OCI-LY1 (cell line): ENCODE results near the gene SEC14L1.

Experiments
- H2AFZ ChIP-seq: fragments of 200-600 bp; sonication (generic), shearing (Covaris generic); 2 replicates; pipeline ENCODE4 v1.6.0; 2014; ENCODE audit warnings: antibody characterized with exemption, mild to moderate bottlenecking, low read length
- H3F3A ChIP-seq: fragments of 200-600 bp; sonication (generic), shearing (Covaris generic); 2 replicates; pipeline ENCODE4 v1.6.0; 2014; ENCODE audit warnings: mild to moderate bottlenecking, antibody characterized with exemption, low read length, moderate library complexity; ENCODE audit not compliant: insufficient read depth
- H3K27ac ChIP-seq: fragments of 200-600 bp; sonication (generic); 2 replicates; pipeline ENCODE4 v1.5.1; 2014; ENCODE audit warnings: low read length, mixed run types, mild to moderate bottlenecking, low read depth; ENCODE audit not compliant: poor library complexity, severe bottlenecking
- H3K27me3 ChIP-seq: fragments of 200-600 bp; sonication (generic); 2 replicates; pipeline ENCODE4 v1.6.0; 2014; ENCODE audit warnings: antibody characterized with exemption, mild to moderate bottlenecking, low read length, moderate library complexity; ENCODE audit not compliant: insufficient read depth
- H3K36me3 ChIP-seq: fragments of 200-600 bp; sonication (generic); 2 replicates; pipeline ENCODE4 v1.6.1; 2014; ENCODE audit warnings: mild to moderate bottlenecking, antibody characterized with exemption, low read length, moderate library complexity, mixed read lengths; ENCODE audit not compliant: insufficient read depth
- H3K4me1 ChIP-seq: fragments of 200-600 bp; sonication (generic); 2 replicates; pipeline ENCODE4 v1.5.1; 2014; ENCODE audit warnings: mild to moderate bottlenecking, low read length, moderate library complexity; ENCODE audit not compliant: insufficient read depth, severe bottlenecking
- H3K4me2 ChIP-seq: fragments of 200-600 bp; sonication (generic), shearing (Covaris generic); 2 replicates; pipeline ENCODE4 v1.6.1; 2014; ENCODE audit warnings: low read length
- H3K4me3 ChIP-seq: fragments of 200-600 bp; sonication (generic); 2 replicates; pipeline ENCODE4 v1.5.1; 2014; ENCODE audit warnings: low read length, low read depth, mild to moderate bottlenecking, mixed read lengths; ENCODE audit not compliant: poor library complexity, severe bottlenecking
- H3K79me2 ChIP-seq: fragments of 200-600 bp; shearing (Covaris generic); 2 replicates; pipeline ENCODE4 v1.6.1; 2016; ENCODE audit warnings: mixed run types, low read length, mixed read lengths; ENCODE audit not compliant: insufficient read depth
- H3K9ac ChIP-seq: fragments of 200-600 bp; sonication (generic), shearing (Covaris generic); 2 replicates; pipeline ENCODE4 v1.6.1; 2014; ENCODE audit warnings: mild to moderate bottlenecking, low read length, mixed read lengths
- H3K9me2 ChIP-seq: fragments of 200-600 bp; sonication (generic), shearing (Covaris generic); 2 replicates; pipeline ENCODE4 v1.6.1; 2014; ENCODE audit warnings: low read depth, mild to moderate bottlenecking, low read length, mixed read lengths
- H3K9me3 ChIP-seq: fragments of 200-600 bp; shearing (Covaris generic); 2 replicates; pipeline ENCODE4 v1.6.1; 2014; ENCODE audit warnings: low read length, mixed read lengths
- H4K20me1 ChIP-seq: fragments of 200-600 bp; sonication (generic), shearing (Covaris generic); 2 replicates; pipeline ENCODE4 v1.6.0; 2016; ENCODE audit warnings: mild to moderate bottlenecking, low read length; ENCODE audit not compliant: insufficient read depth
- EZH2 ChIP-seq: fragments of 200-600 bp; sonication (generic), shearing (Covaris generic); IDR thresholded peaks from 2 replicates; pipeline ENCODE4 v1.8.0; 2017; ENCODE audit warnings: borderline replicate concordance, mixed run types, mild to moderate bottlenecking, antibody characterized with exemption, low read length, moderate library complexity, mixed read lengths
- TF ChIP-seq, protein P1 (sequence below): fragments of 200-600 bp; sonication (generic), shearing (Covaris generic); IDR thresholded peaks from 2 replicates; pipeline ENCODE4 v1.5.1; 2017; ENCODE audit warnings: mild to moderate bottlenecking, antibody characterized with exemption, low read length, moderate library complexity, mixed read lengths

The SEC14L1 gene

DNA sequence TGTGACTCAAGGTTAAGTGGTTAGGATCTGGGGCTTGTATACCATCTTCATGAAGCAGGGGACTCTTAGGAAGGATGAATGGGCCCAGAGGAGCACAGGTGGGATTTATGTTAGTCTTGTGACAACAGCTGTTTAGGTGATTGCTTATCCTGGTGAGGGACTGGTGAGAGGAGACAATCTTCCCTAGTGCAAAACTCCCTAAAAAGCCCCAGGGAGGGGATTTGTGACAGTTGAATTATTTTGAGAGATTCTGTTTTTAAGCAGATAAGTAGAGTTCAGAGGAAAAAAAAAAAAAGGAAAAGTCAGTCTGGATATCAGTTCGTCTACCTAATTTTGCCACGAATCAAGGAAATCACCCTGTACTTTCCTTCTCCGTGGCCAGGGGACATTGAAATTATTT lies 35.1 kb upstream of the SEC14L1 start:
- H3K4me3 ChIP-seq, result no peak overlapping the region
- no peaks in the 10 kb centered on the region for H3K36me3 ChIP-seq
- H3K4me2 ChIP-seq, result no peak overlapping the region
- peaks cover 29% of the 10 kb centered on the region for H3K4me1 ChIP-seq
- H3K9me3 ChIP-seq, result no peaks in the 10 kb centered on the region
- no peaks in the 10 kb centered on the region for H3K79me2 ChIP-seq
- no peaks in the 10 kb centered on the region for H3K9me2 ChIP-seq
- no peak overlapping the region for H3K27ac ChIP-seq
- H4K20me1 ChIP-seq, result no peaks in the 10 kb centered on the region
- H3K27me3 ChIP-seq, result no peaks in the 10 kb centered on the region
- no peaks in the 10 kb centered on the region for H3F3A ChIP-seq
- H2AFZ ChIP-seq, result no peak overlapping the region
- no peak for TF ChIP-seq EZH2
- TF ChIP-seq, protein P1, sequence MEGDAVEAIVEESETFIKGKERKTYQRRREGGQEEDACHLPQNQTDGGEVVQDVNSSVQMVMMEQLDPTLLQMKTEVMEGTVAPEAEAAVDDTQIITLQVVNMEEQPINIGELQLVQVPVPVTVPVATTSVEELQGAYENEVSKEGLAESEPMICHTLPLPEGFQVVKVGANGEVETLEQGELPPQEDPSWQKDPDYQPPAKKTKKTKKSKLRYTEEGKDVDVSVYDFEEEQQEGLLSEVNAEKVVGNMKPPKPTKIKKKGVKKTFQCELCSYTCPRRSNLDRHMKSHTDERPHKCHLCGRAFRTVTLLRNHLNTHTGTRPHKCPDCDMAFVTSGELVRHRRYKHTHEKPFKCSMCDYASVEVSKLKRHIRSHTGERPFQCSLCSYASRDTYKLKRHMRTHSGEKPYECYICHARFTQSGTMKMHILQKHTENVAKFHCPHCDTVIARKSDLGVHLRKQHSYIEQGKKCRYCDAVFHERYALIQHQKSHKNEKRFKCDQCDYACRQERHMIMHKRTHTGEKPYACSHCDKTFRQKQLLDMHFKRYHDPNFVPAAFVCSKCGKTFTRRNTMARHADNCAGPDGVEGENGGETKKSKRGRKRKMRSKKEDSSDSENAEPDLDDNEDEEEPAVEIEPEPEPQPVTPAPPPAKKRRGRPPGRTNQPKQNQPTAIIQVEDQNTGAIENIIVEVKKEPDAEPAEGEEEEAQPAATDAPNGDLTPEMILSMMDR, result no peak
- H3K9ac ChIP-seq, result no peak overlapping the region

DNA sequence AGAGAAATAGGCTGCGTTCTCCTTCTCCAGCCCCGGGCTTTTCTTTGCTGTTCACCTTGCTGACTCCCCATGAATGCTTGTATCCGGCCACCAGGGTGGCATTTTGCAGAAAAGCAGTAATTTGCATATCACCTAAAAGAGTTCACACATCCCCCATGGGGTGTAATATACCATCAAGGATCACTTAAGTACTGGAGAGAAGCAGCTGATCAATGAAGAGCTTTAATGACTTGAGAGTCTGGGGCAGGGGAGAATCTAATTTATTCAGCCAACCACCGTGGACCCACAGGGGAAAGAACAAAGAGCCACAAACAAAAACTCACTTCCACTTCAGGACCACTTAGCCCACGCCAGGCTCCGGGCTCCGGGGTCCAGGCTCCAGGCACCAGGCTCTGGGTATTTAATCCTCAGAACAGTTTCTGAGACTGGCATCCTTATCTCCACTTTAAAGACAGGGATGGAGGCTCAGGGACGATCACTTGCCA lies 33.9 kb upstream of the SEC14L1 start:
- no peaks in the 10 kb centered on the region for H3K36me3 ChIP-seq
- peaks cover 29% of the 10 kb centered on the region for H3K4me1 ChIP-seq
- peak overlapping the region; percentile 10 for H3K4me3 ChIP-seq
- H2AFZ ChIP-seq, result no peak overlapping the region
- no peak for TF ChIP-seq EZH2
- TF ChIP-seq, protein P1, result peak; percentile 23; the same call in 1 of the 2 replicates
- no peaks in the 10 kb centered on the region for H3F3A ChIP-seq
- H4K20me1 ChIP-seq, result no peaks in the 10 kb centered on the region
- H3K79me2 ChIP-seq, result no peaks in the 10 kb centered on the region
- no peak overlapping the region for H3K27ac ChIP-seq
- peak overlapping the region; percentile 40; the same call in 1 of the 2 replicates for H3K4me2 ChIP-seq
- H3K9ac ChIP-seq, result no peak overlapping the region
- no peaks in the 10 kb centered on the region for H3K9me2 ChIP-seq
- no peaks in the 10 kb centered on the region for H3K9me3 ChIP-seq
- H3K27me3 ChIP-seq, result no peaks in the 10 kb centered on the region

DNA sequence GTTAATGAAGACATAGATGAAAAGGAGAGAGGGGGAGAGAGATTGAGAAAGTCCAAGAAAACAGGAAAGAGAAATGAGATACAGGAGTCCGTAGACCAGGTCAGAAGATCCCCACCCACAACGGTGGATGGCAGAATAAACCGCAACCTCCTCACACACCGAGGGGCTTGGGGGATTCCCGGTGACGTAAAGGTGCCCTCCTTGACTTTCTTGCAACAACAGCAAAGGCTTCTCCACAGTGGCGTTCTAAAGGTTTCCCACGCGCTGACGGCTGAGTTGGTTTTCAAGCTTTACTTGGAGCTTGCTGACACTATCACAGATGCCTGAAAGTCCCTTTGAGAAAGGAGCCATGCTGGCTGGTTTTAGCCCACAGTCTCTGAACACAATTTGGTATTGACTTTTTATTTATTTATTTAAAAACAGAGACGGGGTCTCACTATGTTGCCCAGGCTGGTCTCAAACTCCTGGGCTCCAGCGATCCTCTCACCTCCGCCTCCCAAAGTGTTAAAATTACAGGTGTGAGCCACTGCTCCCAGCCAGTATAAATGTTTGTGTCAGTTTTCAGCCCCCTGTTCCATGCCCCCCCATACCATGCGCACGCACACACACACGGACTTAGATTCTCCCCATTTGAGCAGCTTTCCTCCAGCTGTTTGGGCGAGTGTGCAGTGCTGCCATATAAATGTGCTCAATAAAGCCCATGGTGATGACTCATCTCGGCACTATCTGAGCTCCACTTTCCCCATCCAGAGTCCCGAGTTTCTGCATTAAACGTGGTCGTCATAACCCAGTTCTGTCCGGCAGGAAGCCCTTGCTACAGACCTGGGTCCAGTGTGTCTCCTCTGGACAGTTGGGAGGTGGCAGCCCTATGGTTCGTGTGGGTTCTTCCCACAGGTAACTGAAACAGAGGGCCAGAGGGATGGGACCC lies 33.0 kb upstream of the SEC14L1 start:
- TF ChIP-seq EZH2, result no peak
- TF ChIP-seq, protein P1, result no peak
- Histone ChIP-seq H3F3A (no peaks in the 10 kb centered on the region), H2AFZ (no peak overlapping the region), H3K79me2 (no peaks in the 10 kb centered on the region), H3K36me3 (no peaks in the 10 kb centered on the region), H3K27ac (no peak overlapping the region), H3K9ac (no peak overlapping the region), H3K4me1 (peaks cover 29% of the 10 kb centered on the region), H3K9me2 (no peaks in the 10 kb centered on the region), H3K9me3 (no peaks in the 10 kb centered on the region), H3K4me2 (peak overlapping the region; percentile 10; the same call in 1 of the 2 replicates), H3K4me3 (no peak overlapping the region), H3K27me3 (no peaks in the 10 kb centered on the region), H4K20me1 (no peaks in the 10 kb centered on the region)
